T-helper 1 cell treated with Interleukin-12 subunit alpha and Interleukin-12 subunit beta and Interleukin-4 antibody, amounts not matched to agents 30 ng/mL and 1 ng/mL, for 36 hours (primary cell): Measurements from ENCODE around the gene TSG101. TPM values are rescaled to one million over a fixed set of nuclear protein-coding genes. Genes with fewer than 3 reads are reported as not detected.

Experiments used
- intact Hi-C: fragments of 100-400 bp; cut with micrococcal nuclease; formaldehyde crosslinking; loops from one replicate; pipeline ENCODE4 v1.15.1; 2024
- total RNA-seq: library from RNA; stranded (reverse); gene quantifications from 2 replicates; pipeline ENCODE4 v1.2.3, GENCODE V29; 2022

The TSG101 gene
- total RNA-seq, 1 donor from 2014 or later = 42.2 TPM

GRCh38 chr11:18495271-18495670 is 31.5 kb downstream of the TSG101 start:
- intact Hi-C loops = no loop called here

GRCh38 chr11:18493310-18493709 is 33.4 kb downstream of the TSG101 start:
- intact Hi-C loops = no loop called here

GRCh38 chr11:18492888-18493287 is 33.9 kb downstream of the TSG101 start:
- intact Hi-C loops = no loop called here

- intact Hi-C loops = no loop called here
These were observed 34.8 kb downstream of the TSG101 start for GRCh38 chr11:18491924-18492323.

- intact Hi-C loops = no loop called here
These were observed 35.8 kb downstream of the TSG101 start for GRCh38 chr11:18490736-18491485.

- intact Hi-C loops = no loop called here
These were observed 36.4 kb downstream of the TSG101 start for GRCh38 chr11:18490319-18490718.

- intact Hi-C loops = no loop called here
These were observed 40.7 kb downstream of the TSG101 start for GRCh38 chr11:18485913-18486528.

GRCh38 chr11:18479063-18479462 is 47.7 kb downstream of the TSG101 start:
- intact Hi-C loops = no loop called here

- intact Hi-C loops = no loop called here
These were observed 54.2 kb downstream of the TSG101 start for GRCh38 chr11:18472587-18472986.

- intact Hi-C loops = no loop called here
These were observed 54.7 kb downstream of the TSG101 start for GRCh38 chr11:18471995-18472394.

- intact Hi-C loops = loop anchor here (5.0 kb wide), 1 partner anchor 227 kb away; no protein-coding TSS in a partner anchor
These were observed 57.8 kb downstream of the TSG101 start for GRCh38 chr11:18468961-18469360.

- intact Hi-C loops = loop anchor here (5.0 kb wide), 1 partner anchor 226 kb away; no protein-coding TSS in a partner anchor
These were observed 58.7 kb downstream of the TSG101 start for GRCh38 chr11:18468059-18468458.

- intact Hi-C loops = loop anchor here (5.0 kb wide), 1 partner anchor 224 kb away; no protein-coding TSS in a partner anchor
These were observed 60.3 kb downstream of the TSG101 start for GRCh38 chr11:18466402-18466801.

GRCh38 chr11:18463439-18463838 is 63.3 kb downstream of the TSG101 start:
- intact Hi-C loops = no loop called here

GRCh38 chr11:18461909-18462308 is 64.8 kb downstream of the TSG101 start:
- intact Hi-C loops = no loop called here

- intact Hi-C loops = no loop called here
These were observed 67.1 kb downstream of the TSG101 start for GRCh38 chr11:18459634-18460033.

GRCh38 chr11:18457450-18457849 is 69.3 kb downstream of the TSG101 start:
- intact Hi-C loops = no loop called here

- intact Hi-C loops = no loop called here
These were observed 70.9 kb downstream of the TSG101 start, which contains the start of gene LDHAL6A for GRCh38 chr11:18455686-18456372. Gene LDHAL6A, plus strand, starts transcription at chr11:18455856. Its CDS starts 825 bp downstream, at chr11:18456681.

GRCh38 chr11:18452927-18453326 is 73.8 kb downstream of the TSG101 start:
- intact Hi-C loops = no loop called here

GRCh38 chr11:18449251-18449650 is 77.5 kb downstream of the TSG101 start:
- intact Hi-C loops = no loop called here

- intact Hi-C loops = no loop called here
These were observed 88.1 kb downstream of the TSG101 start for GRCh38 chr11:18438691-18439090.
